Heart left ventricle (tissue), 16 donors: ENCODE measurements around the gene SMIM3. TPM values are rescaled to one million over a fixed set of nuclear protein-coding genes. Genes with fewer than 3 reads are reported as not detected.

Experiments used
- ATAC-seq, 4 donors: fragments of 200-7000 bp; cut with Tn5 transposase; one replicate each; pipeline ENCODE4 v1.9.1; 2020 to 2022; ENCODE audit warnings: moderate library complexity in 4 of 4, mild to moderate bottlenecking in 3 of 4, moderate number of reproducible peaks in 1 of 4
- DNase-seq, 5 donors: peaks; one replicate each; pipeline ENCODE4 v3.0.0-alpha.2; 2020
- H3K27ac ChIP-seq, 12 donors: fragments of 200-600 bp; sonication (generic) in 4 of 12; one replicate each; pipeline versions ENCODE4 v1.5.0 to v1.8.0; 2016 to 2022; ENCODE audit warnings: mild to moderate bottlenecking in 2 of 12
- H3K27me3 ChIP-seq, 9 donors: fragments of 200-600 bp; sonication (generic) in 2 of 9; one replicate each; pipeline versions ENCODE4 v1.5.1 to v1.8.0; 2016 to 2022; ENCODE audit warnings: mild to moderate bottlenecking in 3 of 9
- H3K36me3 ChIP-seq, 9 donors: fragments of 200-600 bp; sonication (generic) in 2 of 9; one replicate each; pipeline versions ENCODE4 v1.5.0 to v1.8.0; 2018 to 2022; ENCODE audit warnings: mild to moderate bottlenecking in 2 of 9
- H3K4me1 ChIP-seq, 12 donors: fragments of 200-600 bp; sonication (generic) in 4 of 12; one replicate each; pipeline versions ENCODE4 v1.5.0 to v1.8.0; 2016 to 2022; ENCODE audit warnings: mild to moderate bottlenecking in 3 of 12
- H3K4me3 ChIP-seq, 12 donors: fragments of 200-600 bp; sonication (generic) in 4 of 12; one replicate each; pipeline versions ENCODE4 v1.5.0 to v1.8.0; 2017 to 2022; ENCODE audit warnings: mild to moderate bottlenecking in 9 of 12, moderate library complexity in 4 of 12
- H3K9me3 ChIP-seq, 12 donors: fragments of 200-600 bp; sonication (generic) in 4 of 12; one replicate each; pipeline versions ENCODE4 v1.5.0 to v1.8.0; 2016 to 2022; ENCODE audit warnings: mild to moderate bottlenecking in 1 of 12
- POLR2A ChIP-seq, 2 donors: fragments of 450-650 bp; IDR thresholded peaks; one replicate each; pipeline ENCODE4 v1.6.1; 2017; ENCODE audit warnings: antibody characterized with exemption in 2 of 2, mild to moderate bottlenecking in 2 of 2, moderate library complexity in 2 of 2
- WGBS, 4 donors: extraction: QIAGEN DNeasy Blood & Tissue Kit in 2 of 4; methylation state at CpG; one replicate each; pipeline versions ENCODE4 v1.1.5 to v1.1.7; 2013 to 2018; 5-methylcytosine and 5-hydroxymethylcytosine counted together
- intact Hi-C, 10 donors: fragments of 100-400 bp; cut with DNase I; formaldehyde crosslinking; loops; one replicate each; pipeline versions ENCODE4 v1.11.1 to v1.14.2; 2022
- polyA plus RNA-seq, 2 donors: library from polyadenylated mRNA; stranded (reverse); fragments of 200-250 nt; gene quantifications; one replicate each; pipeline ENCODE4 v1.2.3, GENCODE V29; 2013
- total RNA-seq, 9 donors: library from RNA; depleted of rRNA in 2 of 9; stranded (reverse); fragments of >200 nt in 2 of 9; fragmentation: NEBNext Ultra II Directional in 3 of 9; extraction: Animal tissue kit (Norgen Biotek cat#: 25700) in 3 of 9; gene quantifications; one replicate each; pipeline versions ENCODE4 v1.1.0 to v1.2.4, GENCODE V29; 2016 to 2023
- TF ChIP-seq, protein P1 (sequence below), 12 donors: fragments of 200-600 bp; sonication (generic) in 4 of 12; IDR thresholded peaks; one replicate each; pipeline versions ENCODE4 v1.5.0 to v1.8.0; 2018 to 2022; ENCODE audit warnings: antibody characterized with exemption in 12 of 12, mild to moderate bottlenecking in 5 of 12
- donor health status: ischemic (EF 13 %, LVEDD 7.1; RV severe dilation, severe dysfunction).
- donor health status: healthy with polysubstance abuse.
- donor health status: DM: no; HTN: yes; CAD: no.
- donor health status: DM: no; HTN: no; CAD: no.
- donor health status: ischemic (EF 25% LVEDD 6.9; RV normal size, moderate dysfunction).
- donor health status: ischemic (EF 25% LVEDD 5.7; RV mildly dilated, moderate dysfunction).
- donor health status: healthy.
- donor health status: DM: yes; HTN: yes; CAD: no.
- donor health status: ischemic (EF 35%, LVEDD 5.7; RV mildly dilated, moderate dysfunction).
- donor health status: nonischemic (EF 11% LVEDD 7.7; RV severe dilation, severe dysfunction).
- donor health status: DM: yes; HTN: yes; CAD: no.
- donor health status: PGD.
- donor health status: ischemic (EF 29% LVEDD 5.4; RV normal size, mild dysfunction).
- donor health status: nonischemic (EF 23%, LVEDD 6.1; RV moderate dilation, normal function).

Gene SMIM3
- total and polyA plus RNA-seq, 11 donors: 7.1 to 45.6 (median 19.1) TPM

DNA sequence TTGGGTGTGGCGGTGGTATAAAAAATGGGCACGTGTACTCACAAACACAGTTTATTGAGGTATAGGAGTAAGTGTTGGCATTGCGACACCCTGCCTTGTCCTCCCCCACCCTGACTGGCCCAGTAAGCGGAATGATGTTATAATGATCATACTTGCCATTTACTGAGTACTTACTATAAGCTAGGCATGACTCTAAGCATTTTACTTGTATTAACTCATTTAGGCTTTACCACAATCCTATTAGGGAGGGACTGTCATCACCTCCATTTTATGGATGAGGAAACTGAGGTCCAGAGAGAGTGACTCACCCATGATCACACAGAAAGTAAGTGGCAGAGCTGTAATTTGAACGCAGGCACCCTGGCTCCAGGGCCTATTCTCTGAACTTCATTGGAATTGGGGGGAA is 2.3 kb downstream of the SMIM3 start:
- 79 to 87% (median 84%) methylated on average over 5 of the region's 5 CpGs for WGBS, 4 donors
- intact Hi-C loops: loop anchor here in 2 of 10 donors (5.0 to 10.0 kb wide), 2 partner anchors 79 to 374 kb away; partner anchors contain the start of genes ANXA6 (in 1 of the 2) and RBM22 (in 1 of the 2)
- Histone ChIP-seq H3K27ac (peak overlapping the region; percentile 79 to 93 (median 90)), H3K36me3 (no peaks in the 10 kb centered on the region), H3K4me1 (peaks cover 9 to 80% (median 52%) of the 10 kb centered on the region in 12 donors), H3K9me3 (peaks cover 0 to 2% (median 0%) of the 10 kb centered on the region in 12 donors), H3K27me3 (no peaks in the 10 kb centered on the region), H3K4me3 (peak overlapping the region; percentile 2 to 87 (median 75))
- no peak for DNase-seq
- no peak for ATAC-seq
- TF ChIP-seq POLR2A (IDR thresholded peaks at IDR 0.05): no peak
- TF ChIP-seq, protein P1, sequence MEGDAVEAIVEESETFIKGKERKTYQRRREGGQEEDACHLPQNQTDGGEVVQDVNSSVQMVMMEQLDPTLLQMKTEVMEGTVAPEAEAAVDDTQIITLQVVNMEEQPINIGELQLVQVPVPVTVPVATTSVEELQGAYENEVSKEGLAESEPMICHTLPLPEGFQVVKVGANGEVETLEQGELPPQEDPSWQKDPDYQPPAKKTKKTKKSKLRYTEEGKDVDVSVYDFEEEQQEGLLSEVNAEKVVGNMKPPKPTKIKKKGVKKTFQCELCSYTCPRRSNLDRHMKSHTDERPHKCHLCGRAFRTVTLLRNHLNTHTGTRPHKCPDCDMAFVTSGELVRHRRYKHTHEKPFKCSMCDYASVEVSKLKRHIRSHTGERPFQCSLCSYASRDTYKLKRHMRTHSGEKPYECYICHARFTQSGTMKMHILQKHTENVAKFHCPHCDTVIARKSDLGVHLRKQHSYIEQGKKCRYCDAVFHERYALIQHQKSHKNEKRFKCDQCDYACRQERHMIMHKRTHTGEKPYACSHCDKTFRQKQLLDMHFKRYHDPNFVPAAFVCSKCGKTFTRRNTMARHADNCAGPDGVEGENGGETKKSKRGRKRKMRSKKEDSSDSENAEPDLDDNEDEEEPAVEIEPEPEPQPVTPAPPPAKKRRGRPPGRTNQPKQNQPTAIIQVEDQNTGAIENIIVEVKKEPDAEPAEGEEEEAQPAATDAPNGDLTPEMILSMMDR (IDR thresholded peaks at IDR 0.05): no peak

DNA sequence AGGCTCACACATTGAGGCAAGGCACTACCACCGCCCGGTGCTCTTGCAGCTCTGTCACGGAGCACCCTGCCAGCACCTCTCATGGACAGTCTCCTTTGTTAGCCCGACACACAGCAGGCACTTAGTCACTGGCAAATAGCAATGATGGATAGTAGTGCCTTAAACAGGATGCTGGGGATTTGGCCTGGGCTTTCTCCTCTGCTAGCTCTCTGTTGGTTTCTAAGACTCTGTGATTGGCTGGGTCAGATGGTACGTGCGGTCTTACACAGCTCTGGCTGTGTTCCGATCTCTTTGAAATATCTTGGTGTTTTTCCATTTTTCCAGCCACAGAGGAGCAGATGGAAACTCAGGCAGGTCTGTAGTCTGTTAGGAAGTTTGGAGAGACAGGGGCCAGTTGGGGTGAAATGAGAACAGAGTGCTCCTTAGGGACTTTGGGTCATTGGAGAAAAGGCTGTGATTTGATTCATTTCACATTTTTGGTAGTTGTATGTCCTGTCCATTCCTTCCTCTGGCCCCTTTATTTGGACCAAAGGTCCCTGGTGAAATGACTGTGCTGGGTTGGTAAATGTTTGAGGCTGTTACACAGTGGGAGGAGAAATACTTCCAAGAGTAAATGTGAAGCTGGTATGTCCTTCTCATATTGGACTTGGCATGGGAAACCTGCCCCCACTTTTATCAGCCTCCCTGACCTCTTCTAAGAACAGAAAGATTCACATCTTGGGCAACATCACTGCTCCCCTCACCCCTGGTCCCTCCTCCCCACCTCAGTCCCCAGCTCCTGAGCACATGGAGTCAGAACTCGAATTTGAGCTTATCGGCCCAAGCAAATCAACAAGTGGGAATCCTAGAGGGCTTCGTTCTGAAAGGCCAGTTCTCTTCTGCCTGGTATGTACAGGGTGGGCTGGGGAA is 3.4 kb downstream of the SMIM3 start:
- ATAC-seq (peak; percentile 38 to 70 (median 52)), DNase-seq (peak; percentile 63 to 79 (median 72))
- H3K9me3 ChIP-seq: peaks cover 0 to 4% (median 0%) of the 10 kb centered on the region in 12 donors
- WGBS, 4 donors: 65 to 72% (median 68%) methylated on average over 8 to 10 of the region's 10 CpGs
- peaks cover 9 to 88% (median 52%) of the 10 kb centered on the region in 12 donors for H3K4me1 ChIP-seq
- H3K27me3 ChIP-seq: no peaks in the 10 kb centered on the region
- H3K27ac ChIP-seq: peak overlapping the region; percentile 79 to 93 (median 90)
- H3K36me3 ChIP-seq: no peaks in the 10 kb centered on the region
- intact Hi-C loops: loop anchor here in 2 of 10 donors (5.0 to 10.0 kb wide), 2 partner anchors 80 to 373 kb away; partner anchors contain the start of genes ANXA6 (in 1 of the 2) and RBM22 (in 1 of the 2)
- TF ChIP-seq POLR2A (IDR thresholded peaks at IDR 0.05): peak in 1 of 2 donors; percentile 56
- TF ChIP-seq, protein P1 (IDR thresholded peaks at IDR 0.05): no peak
- H3K4me3 ChIP-seq: peak overlapping the region in 8 of 12 donors; percentile 24 to 87 (median 75)

- no peak for TF ChIP-seq POLR2A (IDR thresholded peaks at IDR 0.05)
- TF ChIP-seq, protein P1 (IDR thresholded peaks at IDR 0.05): no peak
- DNase-seq: no peak
- peaks cover 0 to 4% (median 0%) of the 10 kb centered on the region in 12 donors for H3K9me3 ChIP-seq
- H3K27ac ChIP-seq: peak overlapping the region; percentile 78 to 93 (median 90)
- H3K27me3 ChIP-seq: no peaks in the 10 kb centered on the region
- intact Hi-C loops: loop anchor here in 2 of 10 donors (5.0 to 10.0 kb wide), 2 partner anchors 81 to 372 kb away; partner anchors contain the start of genes ANXA6 (in 1 of the 2) and RBM22 (in 1 of the 2)
- H3K4me1 ChIP-seq: peaks cover 10 to 88% (median 49%) of the 10 kb centered on the region in 12 donors
- no peak for ATAC-seq
- peak overlapping the region in 8 of 12 donors; percentile 7 to 80 (median 16) for H3K4me3 ChIP-seq
- H3K36me3 ChIP-seq: no peaks in the 10 kb centered on the region
- 13 to 24% (median 19%) methylated on average over 3 of the region's 3 CpGs for WGBS, 4 donors
These were observed 4.3 kb downstream of the SMIM3 start for GRCh38 chr5:150782850-150783249.
